ENCODE results near the gene RSPO4.
"Not testable (repeated sequence)": the region's sequence is repeated elsewhere in the genome, so short reads cannot be mapped to it uniquely, and the experiment has no call there.

DNA sequence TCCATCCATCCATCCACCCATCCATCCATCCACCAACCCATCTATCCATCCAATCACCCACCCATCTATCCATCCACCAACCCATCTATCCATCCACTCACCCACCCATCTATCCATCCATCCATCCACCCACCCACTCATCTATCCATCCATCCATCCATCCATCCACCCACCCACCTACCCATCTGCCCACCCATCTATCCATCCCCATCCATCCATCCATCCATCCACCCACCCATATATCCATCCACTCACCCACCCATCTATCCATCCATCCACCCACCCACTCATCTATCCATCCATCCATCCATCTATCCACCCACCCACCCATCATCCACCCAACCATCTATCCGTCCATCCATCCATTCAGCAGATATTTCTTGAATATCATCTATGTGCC is 17.1 kb downstream of the RSPO4 start:
- TF ChIP-seq, protein P1, sequence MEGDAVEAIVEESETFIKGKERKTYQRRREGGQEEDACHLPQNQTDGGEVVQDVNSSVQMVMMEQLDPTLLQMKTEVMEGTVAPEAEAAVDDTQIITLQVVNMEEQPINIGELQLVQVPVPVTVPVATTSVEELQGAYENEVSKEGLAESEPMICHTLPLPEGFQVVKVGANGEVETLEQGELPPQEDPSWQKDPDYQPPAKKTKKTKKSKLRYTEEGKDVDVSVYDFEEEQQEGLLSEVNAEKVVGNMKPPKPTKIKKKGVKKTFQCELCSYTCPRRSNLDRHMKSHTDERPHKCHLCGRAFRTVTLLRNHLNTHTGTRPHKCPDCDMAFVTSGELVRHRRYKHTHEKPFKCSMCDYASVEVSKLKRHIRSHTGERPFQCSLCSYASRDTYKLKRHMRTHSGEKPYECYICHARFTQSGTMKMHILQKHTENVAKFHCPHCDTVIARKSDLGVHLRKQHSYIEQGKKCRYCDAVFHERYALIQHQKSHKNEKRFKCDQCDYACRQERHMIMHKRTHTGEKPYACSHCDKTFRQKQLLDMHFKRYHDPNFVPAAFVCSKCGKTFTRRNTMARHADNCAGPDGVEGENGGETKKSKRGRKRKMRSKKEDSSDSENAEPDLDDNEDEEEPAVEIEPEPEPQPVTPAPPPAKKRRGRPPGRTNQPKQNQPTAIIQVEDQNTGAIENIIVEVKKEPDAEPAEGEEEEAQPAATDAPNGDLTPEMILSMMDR (conservative IDR thresholded peaks at IDR 0.05), result not testable (repeated sequence)
- not testable (repeated sequence) for TF ChIP-seq EZH2 (IDR thresholded peaks at IDR 0.05; ENCODE audit: low read depth)

Data from PC-9 (cell line).